ENCODE measurements around the gene ANTXR2. TPM values are rescaled to one million over a fixed set of nuclear protein-coding genes. Genes with fewer than 3 reads are reported as not detected.

ANTXR2 gene
- total and polyA plus RNA-seq, 11 donors = 7.0 to 76.7 (median 46.6) TPM

GRCh38 chr4:79874197-79874596, 198.8 kb downstream of the ANTXR2 start:
- no peak overlapping the region for H3K4me3 ChIP-seq
- DNase-seq = no peak
- intact Hi-C loops (cut with DNase I) = no loop called here
- H3K27me3 ChIP-seq = peaks cover 0 to 3% (median 0%) of the 10 kb centered on the region in 9 donors
- no peaks in the 10 kb centered on the region for H3K4me1 ChIP-seq
- TF ChIP-seq POLR2A (IDR thresholded peaks at IDR 0.05) (no peak), CTCF (IDR thresholded peaks at IDR 0.05) (no peak)
- WGBS, 4 donors = 92 to 100% (median 95%) methylated on average over 2 of the region's 2 CpGs
- no peaks in the 10 kb centered on the region for H3K36me3 ChIP-seq
- ATAC-seq = no peak
- H3K27ac ChIP-seq = no peak overlapping the region
- no peaks in the 10 kb centered on the region for H3K9me3 ChIP-seq

GRCh38 chr4:79872738-79873137, 200.3 kb downstream of the ANTXR2 start:
- ATAC-seq = no peak
- intact Hi-C loops (cut with DNase I) = no loop called here
- Histone ChIP-seq H3K27me3 (peaks cover 0 to 3% (median 0%) of the 10 kb centered on the region in 9 donors), H3K27ac (no peak overlapping the region), H3K36me3 (no peaks in the 10 kb centered on the region), H3K4me3 (no peak overlapping the region), H3K9me3 (no peaks in the 10 kb centered on the region), H3K4me1 (no peaks in the 10 kb centered on the region)
- TF ChIP-seq CTCF (IDR thresholded peaks at IDR 0.05) = no peak
- TF ChIP-seq POLR2A (IDR thresholded peaks at IDR 0.05) = no peak
- DNase-seq = no peak
- WGBS, 4 donors = 81 to 92% (median 92%) methylated on average over 1 of the region's 1 CpG

GRCh38 chr4:79871961-79872360, 201.1 kb downstream of the ANTXR2 start:
- H3K27ac ChIP-seq = no peak overlapping the region
- ATAC-seq (no peak), DNase-seq (no peak)
- TF ChIP-seq CTCF (IDR thresholded peaks at IDR 0.05) = no peak
- TF ChIP-seq POLR2A (IDR thresholded peaks at IDR 0.05) = no peak
- no peaks in the 10 kb centered on the region for H3K9me3 ChIP-seq
- no peaks in the 10 kb centered on the region for H3K4me1 ChIP-seq
- 57 to 61% (median 60%) methylated on average over 3 of the region's 3 CpGs for WGBS, 4 donors
- no peak overlapping the region for H3K4me3 ChIP-seq
- no peaks in the 10 kb centered on the region for H3K36me3 ChIP-seq
- intact Hi-C loops (cut with DNase I) = no loop called here
- H3K27me3 ChIP-seq = peaks cover 0 to 3% (median 0%) of the 10 kb centered on the region in 9 donors

- no peak overlapping the region for H3K27ac ChIP-seq
- no peak overlapping the region for H3K4me3 ChIP-seq
- DNase-seq (no peak), ATAC-seq (no peak)
- H3K36me3 ChIP-seq = no peaks in the 10 kb centered on the region
- peaks cover 0 to 3% (median 0%) of the 10 kb centered on the region in 9 donors for H3K27me3 ChIP-seq
- WGBS, 4 donors = 57 to 67% (median 65%) methylated on average over 4 of the region's 4 CpGs
- TF ChIP-seq POLR2A (IDR thresholded peaks at IDR 0.05) (no peak), CTCF (IDR thresholded peaks at IDR 0.05) (no peak)
- intact Hi-C loops (cut with DNase I) = no loop called here
- H3K4me1 ChIP-seq = peaks cover 0 to 3% (median 0%) of the 10 kb centered on the region in 12 donors
- no peaks in the 10 kb centered on the region for H3K9me3 ChIP-seq
These were observed 203.3 kb downstream of the ANTXR2 start for GRCh38 chr4:79869597-79870237.

Measured in heart left ventricle (tissue), 16 donors.